HL-60/S4 (cell line): ENCODE data around the gene CBL.
"Not testable (repeated sequence)": the region's sequence is repeated elsewhere in the genome, so short reads cannot be mapped to it uniquely, and the experiment has no call there.

ENCODE experiments used
- in situ Hi-C: fragments of 300-500 bp; cut with MboI; formaldehyde crosslinking; loops from 2 replicates; pipeline ENCODE4 v1.14.3; 2022; ENCODE audit warnings: low sequenced_read_pairs

The CBL gene

DNA sequence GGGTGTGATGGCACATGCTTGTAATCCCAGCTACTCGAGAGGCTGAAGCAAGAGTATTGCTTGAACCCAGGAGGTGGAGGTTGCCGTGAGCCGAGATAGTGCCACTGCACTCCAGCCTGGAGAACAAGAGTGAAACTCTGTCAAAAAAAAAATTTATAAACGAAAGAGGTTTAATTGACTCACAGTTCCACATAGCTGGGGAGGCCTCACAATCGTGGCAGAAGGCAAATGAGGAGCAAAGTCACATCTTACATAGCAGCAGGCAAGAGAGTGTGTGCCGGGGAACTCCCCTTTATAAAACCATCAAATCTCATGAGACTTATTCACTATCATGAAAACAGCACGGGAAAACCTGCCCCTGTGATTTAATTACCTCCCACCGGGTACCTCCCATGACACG lies 21.7 kb upstream of the CBL start:
- in situ Hi-C loops = not testable (repeated sequence)

DNA sequence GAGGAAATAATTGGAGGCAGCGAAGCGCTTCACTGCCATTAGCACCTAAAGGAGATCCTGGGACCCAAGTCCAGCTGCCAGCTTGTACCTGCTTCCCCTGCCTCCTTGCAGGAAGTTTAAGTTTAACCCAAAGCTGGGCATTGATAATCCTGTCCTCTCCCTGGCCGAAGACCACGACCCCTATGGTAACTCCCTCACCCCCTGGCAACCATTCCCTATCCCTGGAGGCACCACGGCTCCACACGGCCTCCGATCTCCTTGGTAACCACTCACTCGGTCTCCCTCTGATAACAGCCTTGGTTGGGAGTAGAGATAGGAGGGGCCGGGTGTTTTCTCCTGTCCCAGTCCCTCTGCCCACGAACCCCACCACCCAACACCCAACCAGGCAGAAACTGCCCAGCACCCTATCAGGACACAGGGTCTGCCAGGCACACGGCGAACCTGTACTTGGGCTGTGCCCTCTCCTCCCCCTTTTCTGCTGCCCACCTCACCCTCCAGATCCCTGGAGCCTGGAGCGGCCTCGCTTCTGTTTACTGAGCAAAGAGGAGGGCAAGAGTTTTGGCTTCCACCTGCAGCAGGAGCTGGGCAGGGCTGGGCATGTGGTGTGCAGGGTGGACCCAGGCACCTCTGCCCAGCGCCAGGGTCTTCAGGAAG lies 20.0 kb upstream of the CBL start:
- in situ Hi-C loops = no loop called here

DNA sequence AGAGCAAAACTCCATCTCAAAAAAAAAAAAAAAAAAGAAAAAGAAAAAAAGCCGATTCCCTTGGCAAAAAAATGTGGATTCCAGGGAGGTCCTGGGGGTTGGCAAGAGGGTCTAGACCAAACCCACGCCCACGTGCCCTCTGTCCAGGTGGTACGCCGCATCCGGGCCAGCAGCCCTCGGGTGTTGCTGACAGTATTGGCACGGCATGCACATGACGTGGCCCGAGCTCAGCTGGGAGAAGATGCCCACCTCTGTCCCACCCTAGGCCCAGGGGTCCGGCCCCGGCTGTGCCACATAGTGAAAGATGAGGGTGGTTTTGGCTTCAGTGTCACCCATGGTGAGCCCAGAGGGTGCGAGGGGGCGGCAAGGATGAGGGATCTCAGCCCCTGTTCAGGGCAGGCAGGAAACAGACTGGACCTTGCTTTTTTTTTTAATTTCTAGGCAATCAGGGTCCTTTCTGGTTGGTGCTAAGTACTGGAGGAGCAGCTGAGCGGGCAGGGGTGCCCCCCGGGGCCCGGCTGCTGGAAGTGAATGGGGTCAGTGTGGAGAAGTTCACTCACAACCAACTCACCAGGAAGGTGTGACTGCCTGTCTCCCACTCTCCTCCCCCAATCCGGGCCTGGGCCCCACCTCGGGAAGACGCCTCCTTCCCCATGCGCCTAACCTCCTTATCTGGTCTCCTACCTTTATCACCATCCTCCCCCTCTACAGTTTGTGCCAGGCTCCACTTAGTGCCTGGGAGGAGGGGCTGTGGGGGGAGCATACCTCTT lies 18.8 kb upstream of the CBL start:
- in situ Hi-C loops = no loop called here

DNA sequence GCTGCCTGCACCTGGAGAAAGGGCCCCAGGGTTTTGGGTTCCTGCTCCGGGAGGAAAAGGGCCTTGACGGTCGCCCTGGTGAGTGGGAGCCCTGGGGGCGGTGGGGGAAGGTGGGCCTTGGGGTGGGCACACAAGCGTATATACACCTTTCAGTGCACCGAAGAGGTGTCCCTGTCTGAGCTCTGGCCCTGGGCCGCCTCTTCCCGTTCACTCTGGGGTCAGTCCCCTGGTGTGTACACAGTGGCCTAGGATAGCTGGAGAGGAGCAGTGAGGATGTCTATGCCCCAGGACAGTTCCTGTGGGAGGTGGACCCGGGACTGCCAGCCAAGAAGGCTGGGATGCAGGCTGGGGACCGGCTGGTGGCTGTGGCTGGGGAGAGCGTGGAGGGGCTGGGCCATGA lies 18.1 kb upstream of the CBL start:
- in situ Hi-C loops = no loop called here

GRCh38 chr11:119188887-119189286 lies 17.3 kb upstream of the CBL start:
- in situ Hi-C loops = no loop called here

DNA sequence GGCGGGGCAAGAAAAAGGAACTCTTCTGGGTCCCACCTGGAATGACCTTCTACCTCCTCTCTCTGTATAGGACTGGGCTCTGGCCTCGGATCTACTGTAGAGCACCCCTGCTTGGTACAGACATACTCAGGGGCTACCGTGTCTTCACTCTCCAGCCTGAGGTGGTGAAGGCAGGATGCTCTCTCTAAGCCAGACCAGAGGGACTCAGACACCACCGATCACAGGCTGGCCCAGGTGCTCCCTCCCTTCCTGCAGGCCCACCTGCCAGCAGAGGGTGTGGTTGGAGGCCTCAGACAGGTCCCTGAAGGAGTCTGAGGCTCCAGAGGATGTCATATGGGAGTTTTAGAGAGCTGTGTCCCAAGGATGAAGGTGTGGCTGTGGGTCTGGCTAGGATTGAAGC lies 16.7 kb upstream of the CBL start:
- in situ Hi-C loops = no loop called here

GRCh38 chr11:119190531-119190930 lies 15.6 kb upstream of the CBL start:
- in situ Hi-C loops = no loop called here

- in situ Hi-C loops = not testable (repeated sequence)
Measured at GRCh38 chr11:119191265-119191664, 14.9 kb upstream of the CBL start.

DNA sequence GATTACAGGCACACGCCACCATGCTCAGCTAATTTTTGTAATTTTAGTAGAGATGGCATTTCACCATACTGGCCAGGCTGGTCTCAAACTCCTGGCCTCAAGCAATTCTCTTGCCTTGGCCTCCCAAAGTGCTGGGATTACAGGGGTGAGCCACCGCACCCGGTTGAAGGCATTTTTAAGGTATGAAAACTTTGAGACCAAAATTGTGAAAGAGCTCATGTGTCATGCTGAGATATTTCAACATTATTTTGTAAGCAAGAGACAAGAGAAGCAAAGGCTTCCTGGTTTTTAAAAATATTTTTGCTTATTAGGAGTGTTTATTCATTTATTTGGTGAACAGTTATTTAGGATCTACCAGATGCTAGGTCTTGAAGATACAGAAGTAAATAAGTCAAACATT lies 14.0 kb upstream of the CBL start:
- in situ Hi-C loops = no loop called here

GRCh38 chr11:119193001-119193400 lies 13.1 kb upstream of the CBL start:
- in situ Hi-C loops = no loop called here

- in situ Hi-C loops = no loop called here
Measured at GRCh38 chr11:119193626-119194025, 12.5 kb upstream of the CBL start.

DNA sequence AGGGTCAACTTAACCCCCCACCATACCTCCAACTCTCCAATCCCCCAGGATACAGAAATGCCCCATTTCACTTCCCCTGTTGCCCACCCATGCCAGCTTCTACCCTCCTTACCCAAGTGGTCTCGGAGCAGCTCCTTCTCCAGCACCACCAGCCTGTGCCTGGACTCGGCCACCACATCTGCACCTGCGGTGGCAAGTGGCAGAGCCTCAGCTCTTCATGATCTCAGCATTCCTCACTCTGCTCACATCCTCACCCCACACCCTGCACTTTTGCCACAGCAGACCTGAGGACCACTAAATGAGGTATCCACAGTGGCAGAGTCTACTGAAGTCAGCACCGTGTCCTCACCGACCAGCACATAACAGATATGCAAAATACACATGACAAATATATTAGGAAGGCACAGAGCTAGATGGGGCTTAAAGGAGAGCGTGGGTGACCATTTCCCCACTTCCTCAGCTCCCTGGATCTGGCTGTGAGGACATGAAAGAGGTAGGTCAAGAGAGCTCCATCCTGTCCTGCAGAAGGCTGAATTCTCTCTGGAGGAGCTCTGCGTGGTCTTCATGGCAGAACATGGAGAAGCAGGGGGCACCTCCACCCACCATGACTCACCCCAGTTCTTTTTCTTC lies 11.2 kb upstream of the CBL start:
- in situ Hi-C loops = no loop called here

DNA sequence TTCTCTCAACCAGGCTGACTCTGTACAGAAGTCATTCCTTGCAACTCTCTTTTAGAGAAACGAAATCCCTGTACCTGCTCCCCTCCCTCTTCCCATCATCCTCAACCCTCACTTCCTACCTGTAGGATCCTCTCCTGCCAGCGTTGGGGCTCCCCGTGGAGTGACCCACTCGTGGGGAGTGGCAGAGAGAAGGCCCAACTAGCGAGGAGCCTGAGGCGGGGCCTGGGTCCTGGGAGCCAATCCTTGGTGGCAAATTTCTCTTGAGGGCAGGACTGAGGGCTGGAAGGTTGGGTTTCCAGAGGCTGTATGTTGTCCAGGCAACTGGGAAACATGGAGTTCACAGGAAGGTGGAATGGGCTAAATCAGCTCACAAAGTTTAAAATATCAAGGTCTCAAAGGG lies 10.5 kb upstream of the CBL start:
- in situ Hi-C loops = no loop called here

GRCh38 chr11:119196833-119197483 lies 9.2 kb upstream of the CBL start:
- in situ Hi-C loops = no loop called here

- in situ Hi-C loops = no loop called here
Measured at GRCh38 chr11:119198925-119199324, 7.2 kb upstream of the CBL start.

- in situ Hi-C loops = not testable (repeated sequence)
Measured at GRCh38 chr11:119201236-119201635, 4.9 kb upstream of the CBL start.

- in situ Hi-C loops = no loop called here
Measured at GRCh38 chr11:119202554-119202953, 3.6 kb upstream of the CBL start.

DNA sequence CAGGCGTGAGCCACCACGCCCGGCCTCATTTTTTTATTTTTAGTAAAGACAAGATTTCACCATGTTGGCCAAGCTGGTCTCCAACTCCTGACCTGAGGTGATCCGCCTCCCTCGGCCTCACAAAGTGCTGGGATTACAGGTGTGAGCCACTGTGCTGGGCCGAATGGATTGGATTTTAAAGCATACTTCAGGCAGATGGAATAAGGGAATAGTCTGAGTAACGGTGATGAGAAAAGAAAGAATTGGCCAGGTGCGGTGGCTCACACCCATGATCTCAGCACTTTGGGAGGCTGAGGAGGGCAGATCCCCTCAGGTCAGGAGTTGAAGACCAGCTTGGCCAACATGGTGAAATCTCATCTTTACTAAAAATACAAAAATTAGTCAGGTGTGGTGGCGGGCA lies 2.1 kb upstream of the CBL start:
- in situ Hi-C loops = no loop called here

- in situ Hi-C loops = no loop called here
Measured at GRCh38 chr11:119205080-119205479, 1.1 kb upstream of the CBL start.

DNA sequence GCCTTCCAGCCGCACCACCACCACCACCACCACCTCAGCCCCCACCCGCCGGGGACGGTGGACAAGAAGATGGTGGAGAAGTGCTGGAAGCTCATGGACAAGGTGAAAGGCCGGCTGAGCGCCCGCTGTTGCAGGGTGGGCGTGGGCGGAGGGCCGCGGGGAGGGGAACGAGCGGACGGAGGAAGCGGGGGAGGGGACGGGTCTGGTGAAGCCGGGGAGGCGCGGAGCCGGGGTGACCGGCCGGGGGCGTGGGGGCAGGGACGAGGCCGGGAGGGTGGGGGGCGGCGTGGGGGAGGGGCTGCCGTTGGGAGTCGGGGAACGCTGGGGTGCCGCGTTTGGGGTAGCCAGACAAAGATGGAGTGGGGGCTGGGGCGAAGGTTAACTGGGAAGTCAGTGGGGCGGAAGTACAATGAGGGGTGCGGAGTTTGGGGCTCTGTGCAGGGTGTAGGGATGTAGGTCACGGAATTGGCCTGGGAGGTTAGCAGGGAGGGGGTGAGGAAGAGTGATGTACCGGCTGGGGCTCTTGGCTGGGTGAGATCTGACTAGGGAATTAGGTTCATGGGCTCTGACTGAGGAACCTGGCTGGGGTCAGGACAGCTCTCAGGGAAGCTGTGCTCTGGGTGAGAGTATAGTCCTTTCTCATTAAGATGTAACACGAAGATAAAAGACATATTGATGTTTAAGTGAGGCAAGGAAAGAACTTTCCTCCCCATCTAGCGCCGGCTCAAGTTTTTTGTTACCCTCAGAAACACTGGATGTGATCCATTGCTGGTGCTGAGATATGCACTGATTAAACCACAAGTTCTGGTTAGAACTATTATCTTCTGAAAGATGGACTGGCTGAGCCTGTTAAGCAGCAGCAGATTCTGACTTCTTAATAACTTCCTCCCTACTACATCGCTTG lies 624 bp downstream of the CBL start:
- in situ Hi-C loops = no loop called here
